Esophagus (tissue), 2 donors: Measurements from ENCODE around the gene TMEM63A. TPM values are rescaled to one million over a fixed set of nuclear protein-coding genes. Genes with fewer than 3 reads are reported as not detected.

ENCODE experiments used
- H3K27ac ChIP-seq, 2 donors: one replicate each; pipeline ENCODE4 v1.5.1; 2013; ENCODE audit warnings: low read depth in 2 of 2, mild to moderate bottlenecking in 2 of 2, inconsistent platforms in 1 of 2, low read length in 1 of 2, moderate library complexity in 1 of 2
- H3K27me3 ChIP-seq, 2 donors: one replicate each; pipeline ENCODE4 v1.6.1; 2013; ENCODE audit warnings: low read length in 2 of 2, control low read depth in 1 of 2, mild to moderate bottlenecking in 1 of 2; ENCODE audit not compliant: insufficient read depth in 2 of 2, control insufficient read depth in 1 of 2
- H3K36me3 ChIP-seq, 2 donors: one replicate each; pipeline ENCODE4 v1.6.1; 2013; ENCODE audit warnings: low read length in 1 of 2; ENCODE audit not compliant: control insufficient read depth in 2 of 2, insufficient read depth in 2 of 2
- H3K4me1 ChIP-seq, 2 donors: one replicate each; pipeline ENCODE4 v1.6.1; 2013; ENCODE audit warnings: low read length in 1 of 2; ENCODE audit not compliant: control insufficient read depth in 2 of 2, insufficient read depth in 2 of 2
- H3K4me3 ChIP-seq, 2 donors: one replicate each; pipeline ENCODE4 v1.5.1; 2013; ENCODE audit warnings: low read length in 2 of 2, mild to moderate bottlenecking in 2 of 2, low read depth in 1 of 2, moderate library complexity in 1 of 2
- H3K9me3 ChIP-seq, 2 donors: one replicate each; pipeline ENCODE4 v1.6.1; 2013; ENCODE audit warnings: mild to moderate bottlenecking in 2 of 2, low read depth in 1 of 2, low read length in 1 of 2, moderate library complexity in 1 of 2; ENCODE audit not compliant: control insufficient read depth in 2 of 2, insufficient read depth in 1 of 2
- WGBS, 2 donors: extraction: QIAGEN DNeasy Blood & Tissue Kit; methylation state at CpG; one replicate each; pipeline ENCODE4 v1.1.7; 2013; 5-methylcytosine and 5-hydroxymethylcytosine counted together
- polyA plus RNA-seq, 2 donors: library from polyadenylated mRNA; stranded (reverse); fragments of 200-250 nt; gene quantifications; one replicate each; pipeline ENCODE4 v1.2.3, GENCODE V29; 2013
- donor health status: healthy with polysubstance abuse.
- donor health status: Bipolar disorder and iron deficiency.

Gene TMEM63A
- polyA plus RNA-seq, 2 donors: 11.2 to 34.9 TPM

DNA sequence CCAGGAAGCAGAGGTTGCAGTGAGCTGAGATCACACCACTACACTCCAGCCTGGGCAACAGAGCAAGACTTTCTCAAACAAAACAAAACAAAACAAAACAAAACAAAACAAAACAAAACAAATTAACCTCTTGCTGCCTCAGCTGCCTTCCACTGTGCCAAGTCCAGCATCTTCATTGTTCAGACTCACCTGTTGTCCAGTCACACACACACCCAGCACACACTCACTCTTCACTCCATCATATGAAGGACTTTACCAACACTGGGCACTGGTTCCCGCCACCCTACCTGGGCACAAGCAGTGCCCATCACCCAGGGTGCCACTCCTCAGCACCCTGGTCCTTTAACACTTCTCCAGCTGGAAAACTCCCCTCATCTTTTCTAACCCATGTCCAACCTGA lies 27.3 kb upstream of the TMEM63A start:
- Histone ChIP-seq H3K27me3 (no peaks in the 10 kb centered on the region), H3K36me3 (no peaks in the 10 kb centered on the region), H3K9me3 (no peaks in the 10 kb centered on the region), H3K4me1 (peaks cover 0 to 2% of the 10 kb centered on the region in 2 donors), H3K4me3 (no peak overlapping the region), H3K27ac (no peak overlapping the region)
- 99 to 100% methylated on average over 1 of the region's 1 CpG for WGBS, 2 donors

DNA sequence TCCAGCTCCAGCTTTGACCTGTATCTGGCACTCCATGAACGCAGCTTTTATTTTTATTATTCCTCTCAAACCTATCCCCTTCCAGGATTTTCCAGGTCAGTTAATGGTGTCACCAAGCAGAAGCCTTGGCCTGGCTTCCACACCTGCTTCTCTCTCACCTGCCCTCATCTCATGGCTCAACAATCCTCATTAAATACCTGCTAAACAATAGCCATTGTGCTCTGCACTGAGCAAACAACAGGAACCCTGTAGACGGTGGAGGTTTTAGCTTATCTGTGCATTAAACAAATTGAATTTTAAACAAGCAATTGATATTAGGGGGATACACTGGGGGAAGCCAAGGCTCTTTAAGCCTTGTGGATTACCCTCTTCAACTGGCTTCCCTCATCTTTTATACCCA lies 26.6 kb upstream of the TMEM63A start:
- H3K9me3 ChIP-seq: no peaks in the 10 kb centered on the region
- H3K36me3 ChIP-seq: no peaks in the 10 kb centered on the region
- H3K4me3 ChIP-seq: no peak overlapping the region
- H3K4me1 ChIP-seq: peaks cover 0 to 2% of the 10 kb centered on the region in 2 donors
- H3K27ac ChIP-seq: no peak overlapping the region
- WGBS, 2 donors: 65 to 68% methylated on average over 2 of the region's 2 CpGs
- H3K27me3 ChIP-seq: no peaks in the 10 kb centered on the region

DNA sequence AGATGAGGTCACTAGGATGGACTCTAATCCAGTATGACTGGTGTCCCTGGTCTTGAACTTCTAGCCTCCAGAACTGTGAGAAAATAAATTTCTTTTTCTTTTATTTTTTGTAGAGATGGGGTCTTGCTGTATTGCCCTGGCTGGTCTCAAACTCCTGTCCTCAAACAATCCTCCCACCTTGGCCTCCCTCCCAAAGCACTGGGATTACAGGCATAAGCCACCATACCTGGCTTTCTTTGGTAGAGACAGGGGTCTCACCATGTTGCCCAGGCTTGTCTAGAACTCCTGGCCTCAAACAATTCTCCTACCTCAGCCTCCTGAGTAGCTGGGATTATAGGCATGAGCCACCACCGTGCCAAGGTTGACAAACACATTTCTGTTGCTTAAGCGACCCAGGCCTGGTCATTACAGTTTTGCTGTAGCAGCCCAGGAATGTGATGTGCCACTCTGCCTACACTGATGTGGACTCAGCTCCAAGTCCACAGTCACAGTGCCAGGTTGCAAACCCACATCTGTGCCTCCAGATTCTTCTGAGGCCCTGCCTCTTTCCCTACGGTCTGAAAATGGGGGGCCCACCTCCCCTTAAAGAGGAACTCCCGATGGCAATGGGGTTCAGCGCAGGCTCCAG lies 25.9 kb upstream of the TMEM63A start:
- Histone ChIP-seq H3K4me1 (peaks cover 0 to 2% of the 10 kb centered on the region in 2 donors), H3K36me3 (no peaks in the 10 kb centered on the region), H3K27ac (no peak overlapping the region), H3K27me3 (no peaks in the 10 kb centered on the region), H3K4me3 (no peak overlapping the region), H3K9me3 (no peaks in the 10 kb centered on the region)
- 73 to 83% methylated on average over 5 of the region's 5 CpGs for WGBS, 2 donors

DNA sequence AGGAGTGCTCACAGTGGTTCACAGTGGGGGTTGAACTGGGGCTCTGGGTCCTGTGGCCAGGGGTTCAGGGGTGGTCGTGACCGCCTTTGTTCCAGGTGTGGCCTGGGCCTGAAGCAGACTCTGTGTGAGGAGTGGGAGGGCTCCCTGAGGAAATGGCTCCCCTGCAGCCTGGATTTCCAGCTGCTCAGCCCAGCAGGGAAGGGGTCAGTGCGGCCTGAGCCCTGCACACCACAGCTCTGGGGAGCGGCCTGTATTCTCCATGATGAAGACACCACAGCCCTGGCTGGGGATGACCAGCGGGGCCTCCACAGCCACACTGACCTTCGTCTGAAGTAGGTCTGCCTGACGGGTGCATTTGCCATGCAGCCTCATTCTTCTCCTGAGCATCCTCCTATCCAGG lies 25.2 kb upstream of the TMEM63A start:
- Histone ChIP-seq H3K4me3 (no peak overlapping the region), H3K4me1 (peaks cover 0 to 2% of the 10 kb centered on the region in 2 donors), H3K27ac (no peak overlapping the region), H3K27me3 (no peaks in the 10 kb centered on the region), H3K36me3 (no peaks in the 10 kb centered on the region), H3K9me3 (no peaks in the 10 kb centered on the region)
- WGBS, 2 donors: 93 to 96% methylated on average over 7 of the region's 7 CpGs

DNA sequence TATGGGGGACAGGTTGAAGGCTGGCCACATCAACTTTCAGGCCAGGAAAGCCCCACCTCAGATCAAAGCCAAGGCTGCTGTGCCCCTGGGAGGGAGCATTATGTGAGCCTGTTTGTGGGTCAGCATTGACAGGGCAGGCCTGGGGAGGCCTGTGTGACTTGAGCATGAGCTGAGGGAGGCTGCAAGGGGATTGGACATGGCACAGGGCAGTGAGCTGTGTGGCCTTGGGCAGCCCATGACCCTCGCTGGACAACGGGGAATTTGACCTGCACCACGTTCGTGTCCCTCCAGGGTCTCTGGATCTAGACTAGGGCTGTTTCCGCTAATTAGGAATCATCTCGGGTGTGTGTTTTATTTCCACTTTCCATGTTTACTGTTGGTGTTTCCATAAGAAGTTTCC lies 24.3 kb upstream of the TMEM63A start:
- Histone ChIP-seq H3K27me3 (no peaks in the 10 kb centered on the region), H3K36me3 (no peaks in the 10 kb centered on the region), H3K27ac (no peak overlapping the region), H3K4me3 (no peak overlapping the region), H3K9me3 (no peaks in the 10 kb centered on the region), H3K4me1 (peaks cover 0 to 2% of the 10 kb centered on the region in 2 donors)
- 86 to 93% methylated on average over 6 of the region's 6 CpGs for WGBS, 2 donors

DNA sequence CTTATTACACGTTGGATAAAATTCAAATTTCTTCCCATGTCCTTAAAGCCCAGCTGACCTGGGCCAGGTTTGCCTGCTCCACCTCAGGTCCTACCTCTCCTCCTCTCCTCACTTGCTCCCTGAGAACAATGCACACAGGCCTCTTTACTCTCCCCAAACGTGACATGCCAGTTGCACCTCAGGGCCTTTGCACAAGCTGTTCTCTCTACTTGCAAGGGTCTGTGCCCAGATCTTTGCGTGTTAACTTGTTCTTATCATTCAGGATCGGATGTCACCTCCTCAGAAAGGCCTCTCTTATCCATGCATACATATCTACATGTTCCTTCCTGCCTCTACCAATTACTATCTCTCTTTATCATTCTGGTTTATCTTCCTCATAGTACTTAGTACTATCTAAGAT lies 21.4 kb upstream of the TMEM63A start:
- 88 to 94% methylated on average over 4 of the region's 4 CpGs for WGBS, 2 donors
- no peak overlapping the region for H3K27ac ChIP-seq

DNA sequence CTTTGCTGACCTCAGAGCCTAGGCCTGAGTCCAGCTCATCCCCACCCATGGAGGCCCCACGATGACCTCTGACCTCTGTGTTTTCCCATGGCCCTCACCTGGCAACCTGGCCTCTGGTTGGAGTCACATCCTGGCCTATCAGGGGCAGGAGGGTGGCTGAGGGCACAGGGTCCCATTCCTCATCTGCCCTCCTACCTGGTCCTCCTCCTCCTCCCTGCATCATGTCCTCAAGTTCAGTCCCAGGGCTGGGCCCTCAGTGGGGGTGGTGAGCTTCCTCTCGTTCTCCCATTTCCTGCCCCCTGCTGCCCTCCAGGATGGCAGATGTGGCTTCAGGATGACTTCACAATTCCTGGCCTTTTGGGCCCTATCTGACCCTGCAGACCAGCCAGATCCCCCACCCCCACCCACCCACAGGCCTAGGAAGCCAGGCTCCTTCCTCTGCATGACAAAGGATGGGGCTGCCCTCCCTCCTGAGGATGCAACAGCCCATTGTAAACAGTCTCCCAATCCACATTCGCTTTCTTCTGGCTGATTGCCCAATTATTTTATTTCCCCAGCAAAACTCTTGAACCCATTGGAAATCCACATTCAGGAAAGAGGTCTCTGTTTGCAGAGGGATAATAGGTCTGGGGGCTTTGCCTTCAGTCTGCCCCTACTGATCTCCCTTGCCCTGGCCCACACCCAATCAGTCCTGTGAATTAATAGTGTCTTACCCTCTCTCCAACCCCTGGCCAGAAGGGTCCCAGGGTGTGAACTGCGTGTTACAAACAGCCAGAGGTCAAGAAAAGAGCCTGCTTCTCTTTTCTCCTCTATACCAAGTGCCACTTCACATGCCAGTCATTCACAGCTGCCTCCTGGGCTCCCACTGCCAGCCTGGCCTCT lies 17.1 kb upstream of the TMEM63A start:
- H3K36me3 ChIP-seq: no peaks in the 10 kb centered on the region
- H3K9me3 ChIP-seq: no peaks in the 10 kb centered on the region
- peaks cover 2 to 5% of the 10 kb centered on the region in 2 donors for H3K4me1 ChIP-seq
- no peaks in the 10 kb centered on the region for H3K27me3 ChIP-seq
- WGBS, 2 donors: 70 to 75% methylated on average over 4 of the region's 4 CpGs
- H3K4me3 ChIP-seq: no peak overlapping the region
- no peak overlapping the region for H3K27ac ChIP-seq

More for the DNA sequence above, 21.4 kb upstream of the TMEM63A start:
- Histone ChIP-seq H3K36me3 (no peaks in the 10 kb centered on the region), H3K4me3 (no peak overlapping the region), H3K9me3 (no peaks in the 10 kb centered on the region), H3K4me1 (peaks cover 0 to 2% of the 10 kb centered on the region in 2 donors), H3K27me3 (no peaks in the 10 kb centered on the region)

DNA sequence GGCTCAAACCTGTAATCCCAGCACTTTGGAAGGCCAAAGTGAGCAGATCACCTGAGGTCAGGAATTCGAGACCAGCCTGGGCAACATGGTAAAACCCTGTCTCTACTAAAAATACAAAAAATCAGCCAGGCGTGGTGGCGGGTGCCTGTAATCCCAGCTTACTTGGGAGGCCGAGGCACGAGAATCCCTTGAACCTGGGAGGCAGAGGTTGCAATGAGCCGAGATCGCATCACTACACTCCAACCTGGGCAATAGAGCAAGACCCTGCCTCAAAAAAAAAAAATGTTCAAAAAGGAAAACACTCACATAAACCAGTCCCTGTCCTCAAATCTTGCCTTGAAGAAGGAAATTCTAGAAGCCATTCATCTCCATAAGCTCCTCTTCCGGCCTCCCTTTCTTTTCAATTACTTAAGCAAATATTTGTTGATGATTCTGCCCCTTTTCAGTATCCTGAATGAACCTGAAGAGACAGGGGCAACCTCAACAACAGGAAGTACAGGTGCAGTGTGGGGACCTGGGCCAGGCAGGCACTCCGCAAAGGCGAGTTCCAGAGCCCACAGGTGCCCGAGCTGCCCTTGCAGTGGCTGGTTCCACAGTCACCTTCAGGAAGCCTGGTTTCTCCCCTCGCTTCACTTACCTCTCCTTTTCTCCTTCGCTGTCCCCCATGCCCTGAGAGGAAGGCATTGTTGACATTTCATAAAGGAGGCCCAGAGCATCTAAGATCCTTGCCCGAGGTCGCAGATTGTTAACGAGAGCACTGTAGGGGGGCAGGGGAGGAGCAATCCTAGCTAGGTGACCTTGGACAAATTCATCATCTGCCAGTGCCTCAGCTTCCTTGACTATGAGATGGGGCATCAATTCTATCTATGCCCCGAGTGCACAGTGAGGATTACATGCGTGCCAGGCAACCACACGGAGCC lies 15.7 kb upstream of the TMEM63A start:
- no peak overlapping the region for H3K27ac ChIP-seq
- no peaks in the 10 kb centered on the region for H3K27me3 ChIP-seq
- no peaks in the 10 kb centered on the region for H3K9me3 ChIP-seq
- H3K4me3 ChIP-seq: no peak overlapping the region
- no peaks in the 10 kb centered on the region for H3K36me3 ChIP-seq
- peaks cover 2 to 5% of the 10 kb centered on the region in 2 donors for H3K4me1 ChIP-seq
- WGBS, 2 donors: 83 to 84% methylated on average over 19 of the region's 19 CpGs

DNA sequence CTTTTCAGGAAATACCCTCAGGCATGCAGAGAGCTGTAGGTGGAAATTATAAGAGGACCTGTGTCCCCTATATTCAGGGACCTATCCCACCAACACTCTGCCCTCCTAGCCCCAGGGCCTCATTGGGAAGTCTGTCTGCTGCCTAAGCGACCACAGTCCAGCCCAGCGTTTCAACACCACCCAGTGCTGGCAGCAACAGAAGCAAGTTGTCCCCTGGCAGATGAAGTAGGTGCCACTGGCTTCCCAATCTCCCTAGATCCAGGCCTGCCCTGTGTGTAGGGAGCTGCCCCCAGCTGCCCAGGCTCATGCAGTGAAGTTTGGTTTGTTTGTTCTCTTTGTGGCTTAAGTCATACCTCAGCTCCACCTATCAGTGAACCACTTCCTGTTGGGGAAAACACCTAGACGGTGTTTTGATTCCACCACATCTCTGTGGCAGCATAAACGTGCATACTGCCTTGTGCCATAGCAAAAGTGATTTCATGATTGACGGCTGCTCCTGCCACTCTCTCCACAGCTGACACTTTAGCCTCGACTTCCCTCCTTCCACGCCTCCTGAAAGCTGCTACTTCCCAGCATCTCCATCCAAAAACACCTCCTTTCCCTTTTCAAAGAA lies 14.9 kb upstream of the TMEM63A start:
- 37 to 41% methylated on average over 7 of the region's 7 CpGs for WGBS, 2 donors
- H3K36me3 ChIP-seq: no peaks in the 10 kb centered on the region
- no peak overlapping the region for H3K27ac ChIP-seq
- H3K9me3 ChIP-seq: no peaks in the 10 kb centered on the region
- H3K4me1 ChIP-seq: peaks cover 2 to 5% of the 10 kb centered on the region in 2 donors
- H3K27me3 ChIP-seq: no peaks in the 10 kb centered on the region
- no peak overlapping the region for H3K4me3 ChIP-seq
